ENCODE data around the gene NME1. TPM values are rescaled to one million over a fixed set of nuclear protein-coding genes. Genes with fewer than 3 reads are reported as not detected.
"Not testable (repeated sequence)": the region's sequence is repeated elsewhere in the genome, so short reads cannot be mapped to it uniquely, and the experiment has no call there.

Gene NME1
- total RNA-seq, 2 experiments from 2014 or later = 158 to 221 TPM

- Histone ChIP-seq H3K9me2 (ENCODE audit: insufficient read depth, low read length) (no peaks in the 10 kb centered on the region), H3K9me3 (ENCODE audit: low read length) (no peaks in the 10 kb centered on the region), H4K20me1 (ENCODE audit: insufficient read depth, low read length) (peaks cover 25% of the 10 kb centered on the region), H3K4me3 (ENCODE audit: low read depth, low read length, poor library complexity, severe bottlenecking) (peak overlapping the region; percentile 100), H3K36me3 (ENCODE audit: insufficient read depth, low read length) (no peaks in the 10 kb centered on the region; the same call in 1 of the 2 replicates), H2AFZ (ENCODE audit: low read length) (peak overlapping the region; percentile 97), H3K79me2 (ENCODE audit: insufficient read depth, low read depth, low read length) (peaks cover 33% of the 10 kb centered on the region), H3K4me2 (ENCODE audit: low read length) (peak overlapping the region; percentile 97), H3K4me1 (ENCODE audit: insufficient read depth, low read length, poor library complexity, severe bottlenecking) (peaks cover 30% of the 10 kb centered on the region), H3K27ac (ENCODE audit: low read depth, low read length, poor library complexity, severe bottlenecking) (peak overlapping the region; percentile 76)
- no TSS peak for BruUV-seq (replicated peaks)
- ChIA-PET POLR2A (interaction anchor here (0.5 to 1.7 kb wide), 4 partner anchors 12 to 146 kb away, joined by 3 to 10 read pairs (median 4); partner anchors contain the start of gene NME1), CTCF (ENCODE audit: unreplicated experiment) (no interaction called here)
- intact Hi-C loops (cut with micrococcal nuclease; ENCODE audit: unreplicated experiment) = loop anchor here (5.0 kb wide), 1 partner anchor 255 kb away; the partner anchor contains the start of gene TOB1
- no peak for TF ChIP-seq EZH2phosphoT487 (IDR thresholded peaks at IDR 0.05; ENCODE audit: borderline replicate concordance, low read depth, low read length)
- TF ChIP-seq, protein P1, sequence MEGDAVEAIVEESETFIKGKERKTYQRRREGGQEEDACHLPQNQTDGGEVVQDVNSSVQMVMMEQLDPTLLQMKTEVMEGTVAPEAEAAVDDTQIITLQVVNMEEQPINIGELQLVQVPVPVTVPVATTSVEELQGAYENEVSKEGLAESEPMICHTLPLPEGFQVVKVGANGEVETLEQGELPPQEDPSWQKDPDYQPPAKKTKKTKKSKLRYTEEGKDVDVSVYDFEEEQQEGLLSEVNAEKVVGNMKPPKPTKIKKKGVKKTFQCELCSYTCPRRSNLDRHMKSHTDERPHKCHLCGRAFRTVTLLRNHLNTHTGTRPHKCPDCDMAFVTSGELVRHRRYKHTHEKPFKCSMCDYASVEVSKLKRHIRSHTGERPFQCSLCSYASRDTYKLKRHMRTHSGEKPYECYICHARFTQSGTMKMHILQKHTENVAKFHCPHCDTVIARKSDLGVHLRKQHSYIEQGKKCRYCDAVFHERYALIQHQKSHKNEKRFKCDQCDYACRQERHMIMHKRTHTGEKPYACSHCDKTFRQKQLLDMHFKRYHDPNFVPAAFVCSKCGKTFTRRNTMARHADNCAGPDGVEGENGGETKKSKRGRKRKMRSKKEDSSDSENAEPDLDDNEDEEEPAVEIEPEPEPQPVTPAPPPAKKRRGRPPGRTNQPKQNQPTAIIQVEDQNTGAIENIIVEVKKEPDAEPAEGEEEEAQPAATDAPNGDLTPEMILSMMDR (conservative IDR thresholded peaks at IDR 0.05; ENCODE audit: low read length) = no peak
- DNase-seq (ENCODE audit: low spot score) = peak; percentile 21
Observed at GRCh38 chr17:51121620-51122472, 31.5 kb upstream of the NME1 start.

DNA sequence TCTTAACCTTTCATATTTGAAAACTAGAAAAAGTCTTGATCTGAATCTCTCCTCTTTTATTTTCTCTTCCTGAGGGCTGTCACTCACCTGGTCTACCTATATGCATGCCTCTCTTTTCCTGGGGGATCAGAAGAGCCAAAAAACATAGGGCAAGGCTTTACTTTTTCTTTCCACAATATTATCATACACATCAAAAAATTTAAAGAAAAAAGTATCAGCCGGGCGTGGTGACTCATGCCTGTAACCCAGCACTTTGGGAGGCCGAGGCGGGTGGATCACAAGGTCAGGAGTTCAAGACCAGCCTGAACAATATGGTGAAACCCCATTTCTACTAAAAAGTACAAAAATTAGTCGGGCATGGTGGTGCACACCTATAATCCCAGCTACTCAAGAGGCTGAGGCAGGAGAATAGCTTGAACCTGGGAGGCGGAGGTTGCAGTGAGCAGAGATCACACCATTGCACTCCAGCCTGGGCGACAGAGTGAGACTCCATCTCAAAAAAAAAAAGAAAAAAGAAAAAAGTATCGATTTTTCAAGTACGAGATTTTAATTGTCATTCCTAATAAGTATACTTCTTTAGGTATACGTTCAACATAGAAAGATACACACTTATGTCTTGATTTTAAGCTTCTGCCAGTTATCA lies 30.8 kb upstream of the NME1 start:
- intact Hi-C loops (cut with micrococcal nuclease; ENCODE audit: unreplicated experiment) = loop anchor here (5.0 kb wide), 1 partner anchor 255 kb away; the partner anchor contains the start of gene TOB1
- H3K9me2 ChIP-seq (ENCODE audit: insufficient read depth, low read length); H3K4me2 ChIP-seq (ENCODE audit: low read length); H3K9me3 ChIP-seq (ENCODE audit: low read length); CTCF ChIA-PET (ENCODE audit: unreplicated experiment); H3K27ac ChIP-seq (ENCODE audit: low read depth, low read length, poor library complexity, severe bottlenecking); DNase-seq (ENCODE audit: low spot score); BruUV-seq (replicated peaks); H3K36me3 ChIP-seq (ENCODE audit: insufficient read depth, low read length); H3K4me3 ChIP-seq (ENCODE audit: low read depth, low read length, poor library complexity, severe bottlenecking): not testable (repeated sequence)
- Histone ChIP-seq H2AFZ (ENCODE audit: low read length) (peak overlapping the region; percentile 97; the same call in 1 of the 2 replicates), H3K4me1 (ENCODE audit: insufficient read depth, low read length, poor library complexity, severe bottlenecking) (peaks cover 23% of the 10 kb centered on the region), H4K20me1 (ENCODE audit: insufficient read depth, low read length) (peaks cover 21% of the 10 kb centered on the region), H3K79me2 (ENCODE audit: insufficient read depth, low read depth, low read length) (peaks cover 26% of the 10 kb centered on the region)
- POLR2A ChIA-PET = interaction anchor here (0.6 kb wide), 1 partner anchor 87 kb away, joined by 3 read pairs; no protein-coding TSS in a partner anchor
